Right ventricle myocardium inferior (tissue), 1 donor: Measurements from ENCODE around the gene CDK14. TPM values are rescaled to one million over a fixed set of nuclear protein-coding genes. Genes with fewer than 3 reads are reported as not detected.
"Not testable (repeated sequence)": the region's sequence is repeated elsewhere in the genome, so short reads cannot be mapped to it uniquely, and the experiment has no call there.

Source experiments
- ATAC-seq: fragments of 200-7000 bp; cut with Tn5 transposase; one replicate; pipeline ENCODE4 v1.9.1; 2020; ENCODE audit warnings: mild to moderate bottlenecking, moderate library complexity
- DNase-seq: peaks from one replicate; pipeline ENCODE4 v3.0.0; 2021; ENCODE audit errors: missing footprints
- intact Hi-C: fragments of 100-400 bp; cut with DNase I; formaldehyde crosslinking; loops from one replicate; pipeline ENCODE4 v1.11.0; 2022
- total RNA-seq: library from RNA; stranded (reverse); fragmentation: NEBNext Ultra II Directional; extraction: Animal tissue kit (Norgen Biotek cat#: 25700); gene quantifications from one replicate; pipeline ENCODE4 v1.2.1, GENCODE V29; 2021
- donor health status: DM: no; HTN: yes; CAD: no; lungs with severe emphysema.

CDK14 gene
- total RNA-seq, 1 donor from 2014 or later = 26.3 TPM

GRCh38 chr7:90727412-90727811 lies 131.3 kb downstream of the CDK14 start:
- ATAC-seq = no peak
- DNase-seq = no peak
- intact Hi-C loops = no loop called here

GRCh38 chr7:90728568-90728967 lies 132.4 kb downstream of the CDK14 start:
- ATAC-seq = no peak
- DNase-seq = no peak
- intact Hi-C loops = no loop called here

GRCh38 chr7:90735611-90736280 lies 139.6 kb downstream of the CDK14 start:
- DNase-seq, ATAC-seq, intact Hi-C loops: not testable (repeated sequence)

GRCh38 chr7:90736316-90736715 lies 140.2 kb downstream of the CDK14 start:
- intact Hi-C loops = no loop called here
- DNase-seq (no peak), ATAC-seq (no peak)

- ATAC-seq (no peak), DNase-seq (no peak)
- intact Hi-C loops = no loop called here
Measured at GRCh38 chr7:90736968-90737939, 141.1 kb downstream of the CDK14 start.

GRCh38 chr7:90738249-90738648 lies 142.1 kb downstream of the CDK14 start:
- ATAC-seq (no peak), DNase-seq (no peak)
- intact Hi-C loops = no loop called here

- intact Hi-C loops = no loop called here
- ATAC-seq (no peak), DNase-seq (no peak)
Measured at GRCh38 chr7:90739716-90740115, 143.6 kb downstream of the CDK14 start.

- no peak for DNase-seq
- intact Hi-C loops = no loop called here
- ATAC-seq = no peak
Measured at GRCh38 chr7:90740386-90740785, 144.3 kb downstream of the CDK14 start.

GRCh38 chr7:90743626-90744025 lies 147.5 kb downstream of the CDK14 start:
- ATAC-seq = no peak
- intact Hi-C loops = no loop called here
- no peak for DNase-seq

GRCh38 chr7:90747516-90747915 lies 151.4 kb downstream of the CDK14 start:
- DNase-seq (no peak), ATAC-seq (no peak)
- intact Hi-C loops = no loop called here

GRCh38 chr7:90749262-90749661 lies 153.1 kb downstream of the CDK14 start:
- ATAC-seq (no peak), DNase-seq (no peak)
- intact Hi-C loops = no loop called here

GRCh38 chr7:90749774-90750173 lies 153.7 kb downstream of the CDK14 start:
- intact Hi-C loops = no loop called here
- DNase-seq (no peak), ATAC-seq (no peak)

GRCh38 chr7:90751595-90751994 lies 155.5 kb downstream of the CDK14 start:
- intact Hi-C loops = no loop called here
- ATAC-seq (no peak), DNase-seq (no peak)

GRCh38 chr7:90752051-90752450 lies 155.9 kb downstream of the CDK14 start:
- ATAC-seq (no peak), DNase-seq (no peak)
- intact Hi-C loops = no loop called here

- ATAC-seq (no peak), DNase-seq (no peak)
- intact Hi-C loops = no loop called here
Measured at GRCh38 chr7:90755041-90755440, 158.9 kb downstream of the CDK14 start.

GRCh38 chr7:90756366-90756765 lies 160.2 kb downstream of the CDK14 start:
- ATAC-seq = no peak
- intact Hi-C loops = no loop called here

GRCh38 chr7:90757565-90757950 lies 161.4 kb downstream of the CDK14 start:
- ATAC-seq, DNase-seq, intact Hi-C loops: not testable (repeated sequence)

More at GRCh38 chr7:90756366-90756765, 160.2 kb downstream of the CDK14 start:
- DNase-seq = no peak

- no peak for ATAC-seq
Measured at GRCh38 chr7:90758933-90759562, 162.9 kb downstream of the CDK14 start.

GRCh38 chr7:90759710-90760109 lies 163.6 kb downstream of the CDK14 start:
- intact Hi-C loops = no loop called here
- ATAC-seq = no peak
- DNase-seq = no peak

More at GRCh38 chr7:90758933-90759562, 162.9 kb downstream of the CDK14 start:
- no peak for DNase-seq
- intact Hi-C loops = no loop called here
